ENCODE results near the gene KRTAP22-2.

The KRTAP22-2 gene

GRCh38 chr21:30590297-30590696 lies at the start of gene KRTAP22-2:
Gene KRTAP22-2, minus strand, starts transcription at chr21:30590397.
- H3K36me3 ChIP-seq (replicated peaks) = no peaks in the 10 kb centered on the region
- TF ChIP-seq, protein P1, sequence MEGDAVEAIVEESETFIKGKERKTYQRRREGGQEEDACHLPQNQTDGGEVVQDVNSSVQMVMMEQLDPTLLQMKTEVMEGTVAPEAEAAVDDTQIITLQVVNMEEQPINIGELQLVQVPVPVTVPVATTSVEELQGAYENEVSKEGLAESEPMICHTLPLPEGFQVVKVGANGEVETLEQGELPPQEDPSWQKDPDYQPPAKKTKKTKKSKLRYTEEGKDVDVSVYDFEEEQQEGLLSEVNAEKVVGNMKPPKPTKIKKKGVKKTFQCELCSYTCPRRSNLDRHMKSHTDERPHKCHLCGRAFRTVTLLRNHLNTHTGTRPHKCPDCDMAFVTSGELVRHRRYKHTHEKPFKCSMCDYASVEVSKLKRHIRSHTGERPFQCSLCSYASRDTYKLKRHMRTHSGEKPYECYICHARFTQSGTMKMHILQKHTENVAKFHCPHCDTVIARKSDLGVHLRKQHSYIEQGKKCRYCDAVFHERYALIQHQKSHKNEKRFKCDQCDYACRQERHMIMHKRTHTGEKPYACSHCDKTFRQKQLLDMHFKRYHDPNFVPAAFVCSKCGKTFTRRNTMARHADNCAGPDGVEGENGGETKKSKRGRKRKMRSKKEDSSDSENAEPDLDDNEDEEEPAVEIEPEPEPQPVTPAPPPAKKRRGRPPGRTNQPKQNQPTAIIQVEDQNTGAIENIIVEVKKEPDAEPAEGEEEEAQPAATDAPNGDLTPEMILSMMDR (IDR thresholded peaks at IDR 0.05; ENCODE audit: low read depth, low read length, missing control alignments) = no peak
- no peak within 1 kb of the TSS for H3K4me3 ChIP-seq (ENCODE audit: low read depth, low read length)
- in situ Hi-C loops (cut with HindIII; ENCODE audit: low pct_ligation_motif_present, low sequenced_read_pairs) = no loop called here
- H3K27me3 ChIP-seq (replicated peaks) = no peaks in the 10 kb centered on the region
- no peak for DNase-seq
- H3K27ac ChIP-seq = no peak within 1 kb of the TSS

DNA sequence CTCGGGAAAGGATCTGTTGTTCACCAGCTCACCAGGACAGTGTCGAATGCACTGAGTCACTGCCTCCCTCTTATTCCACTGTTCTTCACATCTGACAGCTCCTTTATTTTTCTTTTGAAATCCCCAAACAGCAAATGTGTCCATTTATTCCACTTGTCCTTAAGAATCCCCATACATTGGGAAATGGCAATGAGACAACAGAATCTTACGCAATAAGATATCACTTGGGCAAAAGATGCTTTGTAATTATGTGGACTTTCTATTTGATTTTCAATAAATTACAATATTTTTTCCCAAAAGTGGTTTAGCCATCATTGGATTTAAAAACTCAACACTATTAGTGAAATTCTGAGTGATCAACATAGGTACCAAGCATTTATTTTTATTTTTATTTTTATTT lies 48.5 kb upstream of the KRTAP22-2 start:
- in situ Hi-C loops (cut with HindIII; ENCODE audit: low pct_ligation_motif_present, low sequenced_read_pairs) = no loop called here

GRCh38 chr21:30634906-30635305 lies 44.7 kb upstream of the KRTAP22-2 start, which contains the start of gene KRTAP20-2:
Gene KRTAP20-2, plus strand, starts transcription at chr21:30635206. Its CDS starts 58 bp downstream, at chr21:30635264.
- Histone ChIP-seq H3K4me3 (ENCODE audit: low read depth, low read length) (no peak within 1 kb of the TSS), H3K27me3 (replicated peaks) (no peaks in the 10 kb centered on the region), H3K27ac (no peak within 1 kb of the TSS), H3K36me3 (replicated peaks) (no peaks in the 10 kb centered on the region)
- no peak for DNase-seq
- TF ChIP-seq, protein P1 (IDR thresholded peaks at IDR 0.05; ENCODE audit: low read depth, low read length, missing control alignments) = no peak
- in situ Hi-C loops (cut with HindIII; ENCODE audit: low pct_ligation_motif_present, low sequenced_read_pairs) = no loop called here

More for the DNA sequence above, 48.5 kb upstream of the KRTAP22-2 start:
- DNase-seq = no peak
- H3K36me3 ChIP-seq (replicated peaks) = no peaks in the 10 kb centered on the region
- no peak overlapping the region for H3K27ac ChIP-seq
- TF ChIP-seq, protein P1 (IDR thresholded peaks at IDR 0.05; ENCODE audit: low read depth, low read length, missing control alignments) = no peak
- H3K27me3 ChIP-seq (replicated peaks) = no peaks in the 10 kb centered on the region
- H3K4me3 ChIP-seq (ENCODE audit: low read depth, low read length) = no peak overlapping the region

DNA sequence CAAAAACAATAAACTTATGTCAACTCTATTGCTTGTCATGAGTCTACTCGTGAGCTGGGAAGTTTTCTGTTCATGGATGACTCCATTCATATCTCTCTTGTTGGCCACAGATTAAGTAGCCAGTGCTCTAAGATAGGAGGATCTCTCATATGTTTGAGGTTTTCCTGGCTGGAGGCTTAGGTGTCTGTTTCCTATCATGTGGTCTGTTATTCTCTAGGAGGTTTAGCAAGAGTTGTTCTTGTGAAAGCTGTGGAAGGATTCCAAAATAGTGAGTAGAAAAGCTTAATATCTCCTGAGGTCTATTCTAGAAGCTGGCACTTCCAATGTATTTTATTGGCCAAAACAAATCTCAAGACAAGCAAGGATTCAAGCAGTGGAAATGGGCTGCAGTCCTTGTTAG lies 39.0 kb upstream of the KRTAP22-2 start:
- H3K36me3 ChIP-seq (replicated peaks) = no peaks in the 10 kb centered on the region
- in situ Hi-C loops (cut with HindIII; ENCODE audit: low pct_ligation_motif_present, low sequenced_read_pairs) = no loop called here
- no peak overlapping the region for H3K4me3 ChIP-seq (ENCODE audit: low read depth, low read length)
- DNase-seq = no peak
- TF ChIP-seq, protein P1 (IDR thresholded peaks at IDR 0.05; ENCODE audit: low read depth, low read length, missing control alignments) = no peak
- H3K27ac ChIP-seq = no peak overlapping the region
- H3K27me3 ChIP-seq (replicated peaks) = no peaks in the 10 kb centered on the region

DNA sequence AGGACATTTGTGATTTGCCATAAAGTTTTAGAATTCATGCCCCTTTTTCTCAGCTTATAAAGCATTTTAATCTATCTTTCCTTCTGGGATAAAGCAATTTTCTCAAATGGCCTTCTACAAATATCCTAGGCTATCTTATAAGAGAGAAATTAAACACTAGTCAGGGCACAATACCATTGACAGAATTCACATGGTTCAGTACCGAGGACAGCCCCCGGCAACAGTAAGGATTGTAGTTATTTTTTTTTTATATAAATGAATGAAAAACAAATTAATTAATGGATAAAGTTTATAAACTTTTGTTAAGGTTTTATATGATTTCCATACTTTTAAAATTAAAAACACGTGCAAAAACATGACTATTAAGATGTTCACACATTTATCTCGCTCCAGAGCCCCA lies 37.9 kb upstream of the KRTAP22-2 start:
- in situ Hi-C loops (cut with HindIII; ENCODE audit: low pct_ligation_motif_present, low sequenced_read_pairs) = no loop called here
- Histone ChIP-seq H3K27me3 (replicated peaks) (no peaks in the 10 kb centered on the region), H3K36me3 (replicated peaks) (no peaks in the 10 kb centered on the region), H3K4me3 (ENCODE audit: low read depth, low read length) (no peak overlapping the region), H3K27ac (no peak overlapping the region)
- no peak for DNase-seq
- TF ChIP-seq, protein P1 (IDR thresholded peaks at IDR 0.05; ENCODE audit: low read depth, low read length, missing control alignments) = no peak

DNA sequence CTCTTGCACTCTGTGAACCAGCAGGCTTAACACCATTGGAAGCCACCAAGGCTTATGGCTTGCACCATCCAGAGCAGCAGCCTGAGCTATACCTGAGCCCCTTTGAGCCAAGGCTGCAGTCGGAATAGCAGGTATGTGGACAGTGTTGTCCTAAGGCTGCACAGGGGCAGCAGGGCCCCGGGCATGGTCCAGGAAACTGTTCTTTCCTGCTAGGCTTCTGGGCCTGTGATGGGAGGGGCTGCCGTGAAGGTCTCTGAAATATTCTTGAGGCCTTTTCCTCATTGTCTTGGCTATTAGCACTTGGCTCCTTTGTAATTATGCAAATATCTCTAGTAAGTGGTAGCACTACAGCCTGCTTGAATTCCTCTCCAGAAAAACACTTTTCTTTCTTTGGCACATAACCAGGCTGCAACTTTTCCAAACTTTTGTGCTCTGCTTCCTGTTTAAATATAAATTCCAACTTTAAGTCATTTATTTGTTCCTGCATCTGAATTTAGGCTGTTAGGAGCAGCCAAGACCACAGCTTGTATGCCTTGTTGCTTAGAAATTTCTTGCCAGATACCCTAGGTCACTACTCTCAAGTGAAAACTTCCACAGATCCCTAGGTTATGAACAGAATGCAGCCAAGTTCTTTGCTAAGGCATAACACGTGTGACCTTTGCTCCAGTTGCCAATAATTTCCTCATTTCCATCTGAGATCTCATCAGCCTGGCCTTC lies 35.4 kb upstream of the KRTAP22-2 start:
- H3K36me3 ChIP-seq (replicated peaks) = no peaks in the 10 kb centered on the region
- no peaks in the 10 kb centered on the region for H3K27me3 ChIP-seq (replicated peaks)
- TF ChIP-seq, protein P1 (IDR thresholded peaks at IDR 0.05; ENCODE audit: low read depth, low read length, missing control alignments) = no peak
- DNase-seq = no peak
- in situ Hi-C loops (cut with HindIII; ENCODE audit: low pct_ligation_motif_present, low sequenced_read_pairs) = no loop called here
- H3K27ac ChIP-seq = no peak overlapping the region
- H3K4me3 ChIP-seq (ENCODE audit: low read depth, low read length) = no peak overlapping the region

Measured in brain microvascular endothelial cell (primary cell).